HUES64 (cell line): Measurements from ENCODE around the gene NSUN5.
"Not testable (repeated sequence)": the region's sequence is repeated elsewhere in the genome, so short reads cannot be mapped to it uniquely, and the experiment has no call there.

Experiments
- H3K27ac ChIP-seq: 2 replicates; pipeline ENCODE4 v1.7.0; 2013; ENCODE audit warnings: low read depth, low read length, inconsistent platforms
- H3K27me3 ChIP-seq: 2 replicates; pipeline ENCODE4 v1.6.1; 2013; ENCODE audit warnings: mild to moderate bottlenecking, low read length; ENCODE audit not compliant: insufficient read depth
- H3K36me3 ChIP-seq: 2 replicates; pipeline ENCODE4 v1.6.1; 2013; ENCODE audit warnings: mild to moderate bottlenecking, low read length; ENCODE audit not compliant: insufficient read depth
- H3K4me1 ChIP-seq: 2 replicates; pipeline ENCODE4 v1.6.1; 2013; ENCODE audit warnings: mild to moderate bottlenecking, low read length, moderate library complexity; ENCODE audit not compliant: insufficient read depth
- H3K4me3 ChIP-seq: 2 replicates; pipeline ENCODE4 v1.5.1; 2013; ENCODE audit warnings: mild to moderate bottlenecking, low read length, moderate library complexity
- H3K9ac ChIP-seq: 2 replicates; pipeline ENCODE4 v1.6.1; 2013; ENCODE audit warnings: mild to moderate bottlenecking, low read depth, low read length
- H3K9me3 ChIP-seq: 2 replicates; pipeline ENCODE4 v1.6.1; 2013; ENCODE audit warnings: low read depth, low read length; ENCODE audit not compliant: insufficient read depth
- WGBS: fragments of 150-250, 120-280 bp; methylation state at CpG from one replicate; pipeline ENCODE4 v1.1.7; 2013; ENCODE audit warnings: missing lambda C conversion rate; 5-methylcytosine and 5-hydroxymethylcytosine counted together

Gene NSUN5

GRCh38 chr7:73267813-73268212 lies 40.8 kb downstream of the NSUN5 start:
- not testable (repeated sequence) for H3K9ac ChIP-seq
- 97% methylated on average over 2 of the region's 4 CpGs for WGBS

GRCh38 chr7:73266719-73267368 lies 41.8 kb downstream of the NSUN5 start:
- not testable (repeated sequence) for H3K9me3 ChIP-seq, H3K36me3 ChIP-seq, H3K27ac ChIP-seq, H3K4me1 ChIP-seq, H3K4me3 ChIP-seq, H3K9ac ChIP-seq, H3K27me3 ChIP-seq
- WGBS: no CpG with 5 or more reads among the region's 22 CpGs

More at GRCh38 chr7:73267813-73268212, 40.8 kb downstream of the NSUN5 start:
- not testable (repeated sequence) for H3K36me3 ChIP-seq, H3K9me3 ChIP-seq, H3K4me3 ChIP-seq, H3K27me3 ChIP-seq, H3K27ac ChIP-seq, H3K4me1 ChIP-seq

- H3K4me1 ChIP-seq, H3K4me3 ChIP-seq, H3K27ac ChIP-seq, H3K36me3 ChIP-seq, H3K9me3 ChIP-seq, H3K9ac ChIP-seq, H3K27me3 ChIP-seq: not testable (repeated sequence)
- WGBS: no CpG with 5 or more reads among the region's 2 CpGs
These were observed 46.2 kb downstream of the NSUN5 start for GRCh38 chr7:73262416-73262815.
